Measurements from ENCODE around the gene GHR.

DNA sequence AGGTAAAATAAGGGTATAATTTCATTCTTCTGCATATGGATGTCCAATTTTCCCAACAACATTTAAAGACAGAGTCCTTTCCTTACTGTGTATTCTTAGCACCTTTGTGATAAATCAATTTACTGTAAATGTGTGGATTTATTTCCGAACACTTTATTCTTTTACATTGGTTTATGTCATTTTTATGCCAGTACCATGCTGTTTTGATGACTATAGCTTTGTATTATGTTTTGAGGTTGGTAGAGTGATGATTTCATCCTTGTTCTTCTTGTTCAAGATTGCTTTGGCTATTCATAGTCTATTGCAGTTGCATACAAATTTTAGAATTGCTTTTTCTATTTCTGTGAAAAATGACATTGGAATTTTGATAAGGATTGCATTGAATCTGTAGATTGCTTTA, 280.0 kb downstream of the GHR start:
- no peak for TF ChIP-seq TAF1 (IDR thresholded peaks at IDR 0.05; ENCODE audit: low read depth)
- no peak for TF ChIP-seq RAD21 (IDR thresholded peaks at IDR 0.05; ENCODE audit: low read depth)
- TF ChIP-seq CREB1 (IDR thresholded peaks at IDR 0.05; ENCODE audit: low read depth), result no peak
- TF ChIP-seq FOXM1 (IDR thresholded peaks at IDR 0.05; ENCODE audit: borderline replicate concordance, low read depth), result no peak
- no peak for TF ChIP-seq TEAD4 (IDR thresholded peaks at IDR 0.05)
